HL-60 (cell line): ENCODE data around the gene HERC4.

Experiments used
- DNase-seq, 2 experiments: peaks; one replicate each; pipeline ENCODE4 v3.0.0-alpha.2; 2010 to 2020; ENCODE audit warnings: low read depth in 1 of 2, low spot score in 1 of 2
- H3K27ac ChIP-seq: fragments of 250-450 bp; sonication (Bioruptor Pico); replicated peaks from 2 replicates; pipeline ENCODE4 v1.5.1; 2020; ENCODE audit warnings: mild to moderate bottlenecking, moderate library complexity
- H3K27me3 ChIP-seq: fragments of 250-450 bp; sonication (Bioruptor Pico); 2 replicates; pipeline ENCODE4 v1.5.1; 2021; ENCODE audit warnings: mild to moderate bottlenecking, moderate library complexity; ENCODE audit not compliant: insufficient read depth, poor library complexity, severe bottlenecking
- H3K4me3 ChIP-seq: replicated peaks from 2 replicates; pipeline ENCODE4 v1.5.1; 2011; ENCODE audit warnings: mild to moderate bottlenecking, control low read depth, low read length; ENCODE audit not compliant: insufficient read depth
- GABPA ChIP-seq: IDR thresholded peaks from 2 replicates; pipeline ENCODE4 v1.6.1; 2012; ENCODE audit warnings: low read depth
- POLR2AphosphoS5 ChIP-seq: IDR thresholded peaks from 2 replicates; pipeline ENCODE4 v1.6.1; 2012; ENCODE audit warnings: low read depth
- SPI1 ChIP-seq: IDR thresholded peaks from 2 replicates; pipeline ENCODE4 v1.6.1; 2012; ENCODE audit warnings: low read depth, mild to moderate bottlenecking, borderline replicate concordance
- TF ChIP-seq, protein P1 (sequence below): IDR thresholded peaks from one replicate; pipeline ENCODE4 v1.5.1; 2011; ENCODE audit warnings: low read length, control low read depth, inconsistent platforms; ENCODE audit not compliant: insufficient read depth
- TF ChIP-seq, protein P2 (sequence below): IDR thresholded peaks from 2 replicates; pipeline ENCODE4 v1.6.1; 2012; ENCODE audit warnings: low read depth; ENCODE audit not compliant: insufficient replicate concordance

Gene HERC4

DNA sequence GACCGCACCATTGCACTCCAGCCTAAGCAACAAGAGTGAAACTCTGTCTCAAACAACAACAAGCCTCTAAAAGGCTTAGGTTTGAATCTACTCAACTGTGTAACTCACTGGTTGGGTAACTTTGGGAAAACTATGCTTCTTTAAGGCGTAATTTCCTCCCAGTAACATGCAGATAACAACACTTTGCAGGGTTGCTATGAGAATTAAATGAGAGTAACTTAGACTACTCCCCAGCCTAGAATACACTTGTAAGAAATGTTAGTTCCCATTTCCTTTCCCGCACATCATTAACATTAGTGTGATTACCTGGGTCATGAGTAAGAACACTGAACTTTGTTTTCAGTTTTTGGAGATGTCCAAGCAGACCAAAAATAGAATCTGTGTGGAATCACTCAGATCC is 28.8 kb upstream of the HERC4 start:
- TF ChIP-seq, protein P1, sequence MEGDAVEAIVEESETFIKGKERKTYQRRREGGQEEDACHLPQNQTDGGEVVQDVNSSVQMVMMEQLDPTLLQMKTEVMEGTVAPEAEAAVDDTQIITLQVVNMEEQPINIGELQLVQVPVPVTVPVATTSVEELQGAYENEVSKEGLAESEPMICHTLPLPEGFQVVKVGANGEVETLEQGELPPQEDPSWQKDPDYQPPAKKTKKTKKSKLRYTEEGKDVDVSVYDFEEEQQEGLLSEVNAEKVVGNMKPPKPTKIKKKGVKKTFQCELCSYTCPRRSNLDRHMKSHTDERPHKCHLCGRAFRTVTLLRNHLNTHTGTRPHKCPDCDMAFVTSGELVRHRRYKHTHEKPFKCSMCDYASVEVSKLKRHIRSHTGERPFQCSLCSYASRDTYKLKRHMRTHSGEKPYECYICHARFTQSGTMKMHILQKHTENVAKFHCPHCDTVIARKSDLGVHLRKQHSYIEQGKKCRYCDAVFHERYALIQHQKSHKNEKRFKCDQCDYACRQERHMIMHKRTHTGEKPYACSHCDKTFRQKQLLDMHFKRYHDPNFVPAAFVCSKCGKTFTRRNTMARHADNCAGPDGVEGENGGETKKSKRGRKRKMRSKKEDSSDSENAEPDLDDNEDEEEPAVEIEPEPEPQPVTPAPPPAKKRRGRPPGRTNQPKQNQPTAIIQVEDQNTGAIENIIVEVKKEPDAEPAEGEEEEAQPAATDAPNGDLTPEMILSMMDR = no peak
- TF ChIP-seq SPI1 = no peak
- TF ChIP-seq GABPA = no peak
- TF ChIP-seq POLR2AphosphoS5 = no peak
- TF ChIP-seq, protein P2, sequence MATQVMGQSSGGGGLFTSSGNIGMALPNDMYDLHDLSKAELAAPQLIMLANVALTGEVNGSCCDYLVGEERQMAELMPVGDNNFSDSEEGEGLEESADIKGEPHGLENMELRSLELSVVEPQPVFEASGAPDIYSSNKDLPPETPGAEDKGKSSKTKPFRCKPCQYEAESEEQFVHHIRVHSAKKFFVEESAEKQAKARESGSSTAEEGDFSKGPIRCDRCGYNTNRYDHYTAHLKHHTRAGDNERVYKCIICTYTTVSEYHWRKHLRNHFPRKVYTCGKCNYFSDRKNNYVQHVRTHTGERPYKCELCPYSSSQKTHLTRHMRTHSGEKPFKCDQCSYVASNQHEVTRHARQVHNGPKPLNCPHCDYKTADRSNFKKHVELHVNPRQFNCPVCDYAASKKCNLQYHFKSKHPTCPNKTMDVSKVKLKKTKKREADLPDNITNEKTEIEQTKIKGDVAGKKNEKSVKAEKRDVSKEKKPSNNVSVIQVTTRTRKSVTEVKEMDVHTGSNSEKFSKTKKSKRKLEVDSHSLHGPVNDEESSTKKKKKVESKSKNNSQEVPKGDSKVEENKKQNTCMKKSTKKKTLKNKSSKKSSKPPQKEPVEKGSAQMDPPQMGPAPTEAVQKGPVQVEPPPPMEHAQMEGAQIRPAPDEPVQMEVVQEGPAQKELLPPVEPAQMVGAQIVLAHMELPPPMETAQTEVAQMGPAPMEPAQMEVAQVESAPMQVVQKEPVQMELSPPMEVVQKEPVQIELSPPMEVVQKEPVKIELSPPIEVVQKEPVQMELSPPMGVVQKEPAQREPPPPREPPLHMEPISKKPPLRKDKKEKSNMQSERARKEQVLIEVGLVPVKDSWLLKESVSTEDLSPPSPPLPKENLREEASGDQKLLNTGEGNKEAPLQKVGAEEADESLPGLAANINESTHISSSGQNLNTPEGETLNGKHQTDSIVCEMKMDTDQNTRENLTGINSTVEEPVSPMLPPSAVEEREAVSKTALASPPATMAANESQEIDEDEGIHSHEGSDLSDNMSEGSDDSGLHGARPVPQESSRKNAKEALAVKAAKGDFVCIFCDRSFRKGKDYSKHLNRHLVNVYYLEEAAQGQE = no peak
- no peaks in the 10 kb centered on the region for H3K27me3 ChIP-seq
- no peak overlapping the region for H3K27ac ChIP-seq
- no peak overlapping the region for H3K4me3 ChIP-seq
- no peak for DNase-seq

DNA sequence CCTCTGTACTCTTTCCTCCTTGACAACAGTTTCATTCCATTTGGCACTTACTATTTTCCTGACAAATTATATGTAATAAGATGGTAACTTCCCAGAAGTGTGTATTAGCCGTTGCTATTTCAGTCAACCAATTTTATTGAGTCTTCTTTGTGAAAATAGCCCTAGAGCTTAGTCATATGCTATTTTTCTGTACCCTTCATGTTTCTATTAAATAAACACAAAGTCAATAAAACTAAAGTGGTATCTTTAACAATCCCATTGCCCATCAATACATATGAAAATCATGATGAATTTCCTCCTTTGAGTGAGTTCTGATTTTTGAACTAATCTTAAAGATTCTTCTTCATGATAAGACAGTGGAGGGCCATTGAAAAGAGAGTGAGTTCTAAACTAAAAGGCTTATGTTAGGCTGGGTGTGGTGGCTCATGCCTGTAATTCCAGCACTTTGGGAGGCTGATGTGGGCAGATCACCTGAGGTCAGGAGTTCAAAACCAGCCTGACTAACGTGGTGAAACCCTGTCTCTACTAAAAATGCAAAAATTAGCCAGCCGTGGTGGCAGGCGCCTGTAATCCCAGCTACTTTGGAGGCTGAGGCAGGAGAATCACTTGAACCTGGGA is 28.3 kb upstream of the HERC4 start:
- TF ChIP-seq POLR2AphosphoS5 (no peak), SPI1 (no peak)
- TF ChIP-seq, protein P2 = no peak

DNA sequence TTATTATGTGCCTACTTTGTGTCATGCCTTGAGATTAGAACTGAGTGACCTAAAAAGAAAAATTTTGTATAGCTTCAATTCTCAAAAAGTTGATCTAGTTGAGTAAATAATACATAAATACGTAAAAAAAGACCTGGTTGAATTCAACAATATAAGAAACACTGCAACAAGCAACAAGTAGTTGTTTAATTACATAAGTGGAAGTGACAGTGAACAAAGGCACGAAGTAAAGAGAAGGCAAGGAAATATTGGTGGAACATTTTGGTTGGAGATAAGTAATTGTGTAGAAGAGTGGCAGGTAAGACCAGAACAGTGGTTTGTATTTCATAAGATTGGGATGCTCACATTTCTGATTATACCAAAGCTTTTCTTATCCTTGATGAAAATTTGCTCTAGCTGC is 26.0 kb upstream of the HERC4 start:
- no peak overlapping the region for H3K4me3 ChIP-seq
- no peak overlapping the region for H3K27ac ChIP-seq
- TF ChIP-seq, protein P2 = no peak
- TF ChIP-seq POLR2AphosphoS5 (no peak), SPI1 (no peak), GABPA (no peak)
- TF ChIP-seq, protein P1 = no peak

More for the DNA sequence above, 28.3 kb upstream of the HERC4 start:
- Histone ChIP-seq H3K27ac (no peak overlapping the region), H3K4me3 (no peak overlapping the region), H3K27me3 (no peaks in the 10 kb centered on the region)
- DNase-seq = no peak

More for the DNA sequence above, 26.0 kb upstream of the HERC4 start:
- DNase-seq = no peak
- H3K27me3 ChIP-seq = no peaks in the 10 kb centered on the region
